ENCODE results near the gene ICAM1.
"Not testable (repeated sequence)": the region's sequence is repeated elsewhere in the genome, so short reads cannot be mapped to it uniquely, and the experiment has no call there.

The ICAM1 gene

GRCh38 chr19:10279737-10280442 is 9.0 kb downstream of the ICAM1 start:
- peak in 1 of 2 experiments; percentile 23 for DNase-seq

DNA sequence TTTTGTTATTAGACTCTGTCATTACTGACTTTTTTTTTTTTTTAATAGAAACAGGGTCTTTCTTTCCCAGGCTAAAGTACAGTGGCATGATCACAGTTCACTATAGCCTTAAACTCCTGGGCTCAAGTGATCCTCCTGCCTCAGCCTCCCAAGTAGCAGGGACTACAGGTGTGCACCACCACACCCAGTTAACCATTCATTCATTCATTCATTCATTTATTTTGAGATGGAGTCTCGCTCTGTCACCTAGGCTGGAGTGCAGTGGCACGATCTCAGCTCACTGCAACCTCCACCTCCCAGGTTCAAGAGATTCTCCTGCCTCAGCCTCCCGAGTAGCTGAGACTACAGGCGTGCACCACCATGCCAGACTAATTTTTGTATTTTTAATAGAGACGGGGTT is 11.1 kb downstream of the ICAM1 start:
- not testable (repeated sequence) for DNase-seq

GRCh38 chr19:10283301-10284064 is 12.6 kb downstream of the ICAM1 start:
- no peak for DNase-seq

DNA sequence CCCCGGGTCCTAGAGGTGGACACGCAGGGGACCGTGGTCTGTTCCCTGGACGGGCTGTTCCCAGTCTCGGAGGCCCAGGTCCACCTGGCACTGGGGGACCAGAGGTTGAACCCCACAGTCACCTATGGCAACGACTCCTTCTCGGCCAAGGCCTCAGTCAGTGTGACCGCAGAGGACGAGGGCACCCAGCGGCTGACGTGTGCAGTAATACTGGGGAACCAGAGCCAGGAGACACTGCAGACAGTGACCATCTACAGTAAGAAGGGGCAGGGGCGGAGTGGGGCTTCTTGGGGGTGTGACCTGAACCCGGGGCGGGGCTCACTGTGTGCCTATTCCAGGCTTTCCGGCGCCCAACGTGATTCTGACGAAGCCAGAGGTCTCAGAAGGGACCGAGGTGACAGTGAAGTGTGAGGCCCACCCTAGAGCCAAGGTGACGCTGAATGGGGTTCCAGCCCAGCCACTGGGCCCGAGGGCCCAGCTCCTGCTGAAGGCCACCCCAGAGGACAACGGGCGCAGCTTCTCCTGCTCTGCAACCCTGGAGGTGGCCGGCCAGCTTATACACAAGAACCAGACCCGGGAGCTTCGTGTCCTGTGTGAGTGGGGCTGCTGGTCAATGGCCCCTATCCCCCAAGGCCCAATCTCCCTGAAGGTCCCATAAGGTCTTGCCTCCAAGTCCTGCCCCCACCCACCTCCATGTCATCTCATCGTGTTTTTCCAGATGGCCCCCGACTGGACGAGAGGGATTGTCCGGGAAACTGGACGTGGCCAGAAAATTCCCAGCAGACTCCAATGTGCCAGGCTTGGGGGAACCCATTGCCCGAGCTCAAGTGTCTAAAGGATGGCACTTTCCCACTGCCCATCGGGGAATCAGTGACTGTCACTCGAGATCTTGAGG is 13.4 kb downstream of the ICAM1 start:
- no peak for DNase-seq

DNA sequence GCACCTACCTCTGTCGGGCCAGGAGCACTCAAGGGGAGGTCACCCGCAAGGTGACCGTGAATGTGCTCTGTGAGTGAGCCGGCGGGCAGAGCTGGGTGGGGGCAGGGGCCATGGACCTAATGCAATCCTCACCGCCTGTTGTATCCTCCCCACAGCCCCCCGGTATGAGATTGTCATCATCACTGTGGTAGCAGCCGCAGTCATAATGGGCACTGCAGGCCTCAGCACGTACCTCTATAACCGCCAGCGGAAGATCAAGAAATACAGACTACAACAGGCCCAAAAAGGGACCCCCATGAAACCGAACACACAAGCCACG is 14.0 kb downstream of the ICAM1 start:
- no peak for DNase-seq

DNA sequence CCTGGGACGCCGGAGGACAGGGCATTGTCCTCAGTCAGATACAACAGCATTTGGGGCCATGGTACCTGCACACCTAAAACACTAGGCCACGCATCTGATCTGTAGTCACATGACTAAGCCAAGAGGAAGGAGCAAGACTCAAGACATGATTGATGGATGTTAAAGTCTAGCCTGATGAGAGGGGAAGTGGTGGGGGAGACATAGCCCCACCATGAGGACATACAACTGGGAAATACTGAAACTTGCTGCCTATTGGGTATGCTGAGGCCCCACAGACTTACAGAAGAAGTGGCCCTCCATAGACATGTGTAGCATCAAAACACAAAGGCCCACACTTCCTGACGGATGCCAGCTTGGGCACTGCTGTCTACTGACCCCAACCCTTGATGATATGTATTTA is 14.5 kb downstream of the ICAM1 start:
- DNase-seq, result no peak

GRCh38 chr19:10286803-10287737 is 16.1 kb downstream of the ICAM1 start, which contains the start of gene ICAM4:
ICAM4 (plus strand) TSS chr19:10286955; CDS start chr19:10287013, 58 bp downstream.
- DNase-seq, result peak; percentile 71 to 73

DNA sequence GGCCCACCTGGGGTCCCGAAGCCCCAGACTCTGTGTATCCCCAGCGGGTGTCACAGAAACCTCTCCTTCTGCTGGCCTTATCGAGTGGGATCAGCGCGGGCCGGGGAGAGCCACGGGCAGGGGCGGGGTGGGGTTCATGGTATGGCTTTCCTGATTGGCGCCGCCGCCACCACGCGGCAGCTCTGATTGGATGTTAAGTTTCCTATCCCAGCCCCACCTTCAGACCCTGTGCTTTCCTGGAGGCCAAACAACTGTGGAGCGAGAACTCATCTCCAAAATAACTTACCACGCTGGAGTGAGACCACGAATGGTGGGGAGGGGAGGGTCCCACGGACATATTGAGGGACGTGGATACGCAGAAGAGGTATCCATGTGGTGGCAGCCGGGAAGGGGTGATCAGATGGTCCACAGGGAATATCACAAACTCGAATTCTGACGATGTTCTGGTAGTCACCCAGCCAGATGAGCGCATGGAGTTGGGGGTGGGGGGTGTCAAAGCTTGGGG is 17.8 kb downstream of the ICAM1 start:
- peak; percentile 25 to 26 for DNase-seq

DNA sequence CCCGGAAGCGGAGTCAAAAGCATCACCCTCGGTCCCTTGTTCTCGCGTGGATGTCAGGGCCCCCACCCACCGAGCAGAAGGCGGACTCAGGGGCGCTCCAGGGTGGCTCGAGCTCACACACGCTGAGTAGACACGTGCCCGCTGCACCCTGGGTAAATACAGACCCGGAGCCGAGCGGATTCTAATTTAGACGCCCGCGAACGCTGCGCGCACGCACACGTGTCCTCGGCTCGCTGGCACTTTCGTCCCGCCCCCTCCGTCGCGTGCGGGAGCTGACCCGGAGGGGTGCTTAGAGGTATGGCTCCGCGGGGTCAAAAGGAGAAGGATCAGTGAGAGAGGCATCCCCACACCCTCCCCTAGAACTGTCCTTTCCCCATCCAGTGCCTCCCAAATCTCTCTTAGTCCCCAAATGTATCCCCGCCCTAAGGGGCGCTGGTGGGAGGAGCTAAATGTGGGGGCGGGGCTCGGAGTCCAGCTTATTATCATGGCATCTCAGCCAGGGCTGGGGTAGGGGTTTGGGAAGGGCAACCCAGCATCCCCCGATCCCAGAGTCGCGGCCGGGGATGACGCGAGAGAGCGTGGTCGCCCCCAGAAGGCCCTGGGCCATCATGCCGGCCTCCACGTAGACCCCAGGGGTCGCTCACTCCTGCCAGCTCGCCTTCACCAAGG is 18.4 kb downstream of the ICAM1 start:
- peak in 1 of 2 experiments; percentile 13 for DNase-seq

DNA sequence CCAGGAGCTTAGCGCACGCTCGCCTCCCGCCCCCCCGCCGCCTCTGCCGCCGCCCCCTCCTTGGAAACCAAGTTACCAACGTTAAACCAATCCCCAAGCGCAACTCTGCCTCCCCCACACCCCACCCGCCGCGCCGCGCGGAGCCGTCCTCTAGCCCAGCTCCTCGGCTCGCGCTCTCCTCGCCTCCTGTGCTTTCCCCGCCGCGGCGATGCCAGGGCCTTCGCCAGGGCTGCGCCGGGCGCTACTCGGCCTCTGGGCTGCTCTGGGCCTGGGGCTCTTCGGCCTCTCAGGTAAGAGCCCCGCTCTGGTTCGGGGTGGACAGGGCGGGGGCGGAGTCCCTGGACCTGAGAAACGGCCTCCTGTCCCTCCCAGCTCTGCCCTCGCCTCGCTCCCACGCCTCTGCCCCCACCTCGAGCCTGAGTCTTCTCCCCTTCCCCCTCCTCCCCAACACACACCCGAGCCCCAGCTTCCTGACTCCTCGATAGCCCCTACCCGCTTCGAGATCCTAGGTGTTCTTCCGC is 19.0 kb downstream of the ICAM1 start, which contains the start of gene ICAM5:
ICAM5 (plus strand) TSS at position 117 of the 521 bp plus-strand sequence; CDS start at position 209, 92 bp downstream.
- no peak for DNase-seq

DNA sequence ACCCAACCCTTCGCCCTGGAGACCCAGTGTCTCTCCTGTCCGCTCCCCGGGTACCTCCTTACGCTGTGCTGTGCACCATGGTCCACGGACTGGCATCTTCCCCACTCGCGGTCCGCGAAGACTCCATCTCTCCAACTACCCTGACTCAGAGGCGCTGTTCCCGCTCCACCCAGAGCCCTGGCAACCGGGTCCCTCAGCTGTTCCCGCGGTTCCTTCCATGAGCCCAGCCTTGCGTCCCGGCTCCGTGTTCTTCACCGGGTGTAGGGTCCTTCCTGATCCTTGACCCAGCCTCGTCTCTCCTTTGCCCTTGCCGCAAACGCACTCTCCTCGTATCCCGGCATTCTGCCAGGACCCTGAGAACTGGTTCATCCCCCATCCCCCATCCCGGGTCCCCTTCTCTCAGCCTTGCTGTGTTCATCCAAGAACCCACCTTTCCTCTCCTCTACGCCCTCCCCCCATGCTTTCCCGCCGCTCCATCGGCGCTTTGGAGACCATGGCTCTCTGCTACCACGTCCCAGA is 19.5 kb downstream of the ICAM1 start:
- DNase-seq, result no peak

- DNase-seq, result no peak
Observed at GRCh38 chr19:10290876-10291553, 20.1 kb downstream of the ICAM1 start.

- DNase-seq, result no peak
Observed at GRCh38 chr19:10291554-10292205, 20.8 kb downstream of the ICAM1 start.

- no peak for DNase-seq
Observed at GRCh38 chr19:10292206-10292788, 21.4 kb downstream of the ICAM1 start.

DNA sequence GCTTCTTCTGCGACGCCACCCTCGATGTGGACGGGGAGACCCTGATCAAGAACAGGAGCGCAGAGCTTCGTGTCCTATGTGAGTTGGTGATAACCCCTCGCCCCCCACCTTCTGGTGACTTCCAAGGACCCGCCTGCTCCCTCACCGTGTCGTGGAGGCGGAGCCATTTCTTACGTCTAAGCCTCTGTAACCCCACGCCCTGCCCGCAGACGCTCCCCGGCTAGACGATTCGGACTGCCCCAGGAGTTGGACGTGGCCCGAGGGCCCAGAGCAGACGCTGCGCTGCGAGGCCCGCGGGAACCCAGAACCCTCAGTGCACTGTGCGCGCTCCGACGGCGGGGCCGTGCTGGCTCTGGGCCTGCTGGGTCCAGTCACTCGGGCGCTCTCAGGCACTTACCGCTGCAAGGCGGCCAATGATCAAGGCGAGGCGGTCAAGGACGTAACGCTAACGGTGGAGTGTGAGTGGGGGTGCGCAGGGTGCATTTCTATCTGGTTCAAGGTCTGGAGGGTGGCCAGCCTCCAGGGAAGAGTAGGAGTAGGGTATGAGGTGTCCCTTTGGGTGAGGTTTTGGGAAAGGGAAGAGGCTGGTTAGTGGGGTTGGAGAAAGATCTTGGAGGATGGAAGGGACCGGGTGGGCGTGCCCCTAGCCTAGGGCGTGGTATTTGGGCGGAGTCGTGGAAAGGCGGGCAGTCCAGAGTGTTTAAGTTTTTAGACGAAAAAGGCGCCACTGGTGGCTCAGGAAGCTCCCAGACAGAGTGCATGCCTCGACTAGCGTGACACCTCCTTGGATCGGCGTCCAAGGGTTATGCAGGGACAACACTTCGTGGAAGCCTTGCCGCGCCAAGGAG is 22.1 kb downstream of the ICAM1 start:
- DNase-seq, result no peak

DNA sequence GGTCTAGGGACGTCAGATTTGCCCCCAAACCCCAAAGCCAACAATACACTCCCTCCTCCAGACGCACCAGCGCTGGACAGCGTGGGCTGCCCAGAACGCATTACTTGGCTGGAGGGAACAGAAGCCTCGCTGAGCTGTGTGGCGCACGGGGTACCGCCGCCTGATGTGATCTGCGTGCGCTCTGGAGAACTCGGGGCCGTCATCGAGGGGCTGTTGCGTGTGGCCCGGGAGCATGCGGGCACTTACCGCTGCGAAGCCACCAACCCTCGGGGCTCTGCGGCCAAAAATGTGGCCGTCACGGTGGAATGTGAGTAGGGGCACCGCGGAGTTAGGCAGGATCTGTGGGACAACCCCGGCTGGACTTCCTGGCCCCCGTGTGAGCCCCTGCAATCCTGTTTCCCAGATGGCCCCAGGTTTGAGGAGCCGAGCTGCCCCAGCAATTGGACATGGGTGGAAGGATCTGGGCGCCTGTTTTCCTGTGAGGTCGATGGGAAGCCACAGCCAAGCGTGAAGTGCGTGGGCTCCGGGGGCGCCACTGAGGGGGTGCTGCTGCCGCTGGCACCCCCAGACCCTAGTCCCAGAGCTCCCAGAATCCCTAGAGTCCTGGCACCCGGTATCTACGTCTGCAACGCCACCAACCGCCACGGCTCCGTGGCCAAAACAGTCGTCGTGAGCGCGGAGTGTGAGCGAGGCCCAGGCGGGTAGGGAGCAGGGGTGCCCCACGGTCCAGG is 22.9 kb downstream of the ICAM1 start:
- DNase-seq, result no peak

GRCh38 chr19:10294368-10294697 is 23.4 kb downstream of the ICAM1 start:
- no peak for DNase-seq

Data from AML-193 (cell line).